H1 (cell line): ENCODE data around the gene SYNDIG1. TPM values are rescaled to one million over a fixed set of nuclear protein-coding genes. Genes with fewer than 3 reads are reported as not detected.

Source experiments
- CTCF ChIA-PET: fragments of 300-600 bp; sonication (Branson Sonifier 250); formaldehyde crosslinking; loops from one replicate; lab custom pipeline; 2021; ENCODE audit not compliant: partially characterized antibody; lab: Charles Lee
- POLR2A ChIA-PET: fragments of 300-600 bp; sonication (Branson Sonifier 250); formaldehyde crosslinking; loops from one replicate; lab custom pipeline; 2021; ENCODE audit warnings: inconsistent platforms; ENCODE audit not compliant: partially characterized antibody; lab: Charles Lee
- DNase-seq, 2 experiments: peaks; one replicate each; pipeline versions ENCODE4 v3.0.0 to v3.0.0-alpha.2; 2010 to 2022; ENCODE audit warnings: low spot score in 2 of 2, low read depth in 1 of 2, mixed read lengths in 1 of 2
- FAIRE-seq: peaks from 2 replicates; lab custom pipeline; 2011; peaks lifted over from hg19 to GRCh38; lab: Jason Lieb, UNC
- H2AFZ ChIP-seq: 2 replicates; pipeline ENCODE4 v1.8.1; 2012; ENCODE audit warnings: low read length, inconsistent platforms
- H2AK5ac ChIP-seq: 2 replicates; pipeline ENCODE4 v1.6.1; 2013; ENCODE audit warnings: low read depth, low read length
- H2BK120ac ChIP-seq: replicated peaks from 2 replicates; pipeline ENCODE3; 2013; ENCODE audit warnings: low read depth, low read length, inconsistent platforms
- H2BK12ac ChIP-seq: 2 replicates; pipeline ENCODE4 v1.6.1; 2013; ENCODE audit warnings: low read depth, low read length
- H2BK15ac ChIP-seq: 2 replicates; pipeline ENCODE4 v1.6.1; 2013; ENCODE audit warnings: low read length
- H2BK20ac ChIP-seq: 2 replicates; pipeline ENCODE4 v1.6.1; 2013; ENCODE audit warnings: low read length
- H2BK5ac ChIP-seq: 2 replicates; pipeline ENCODE4 v1.6.1; 2013; ENCODE audit warnings: low read depth, low read length
- H3K14ac ChIP-seq: 2 replicates; pipeline ENCODE4 v1.6.1; 2013; ENCODE audit warnings: inconsistent platforms; ENCODE audit not compliant: insufficient read length
- H3K18ac ChIP-seq: 2 replicates; pipeline ENCODE4 v1.6.1; 2013; ENCODE audit warnings: low read length; ENCODE audit errors: extremely low read depth
- H3K23ac ChIP-seq: 2 replicates; pipeline ENCODE4 v1.6.1; 2013; ENCODE audit warnings: inconsistent platforms; ENCODE audit not compliant: insufficient read length
- H3K23me2 ChIP-seq: 2 replicates; pipeline ENCODE4 v1.6.1; 2013; ENCODE audit warnings: low read depth, low read length
- H3K27ac ChIP-seq: 2 replicates; pipeline ENCODE4 v1.6.1; 2011; ENCODE audit warnings: low read depth, low read length, inconsistent platforms
- H3K27me3 ChIP-seq, 4 experiments: replicated peaks in 1 of 4; 1 replicate in 1 of 4; 2 replicates in 3 of 4; pipeline versions ENCODE4 v1.6.1 to v1.8.1; 2011 to 2013; ENCODE audit warnings: low read length in 3 of 4, mild to moderate bottlenecking in 3 of 4, inconsistent platforms in 2 of 4, mixed read lengths in 2 of 4, moderate library complexity in 1 of 4; ENCODE audit not compliant: control insufficient read depth in 3 of 4, insufficient read depth in 3 of 4; ENCODE audit errors: extremely low read depth in 1 of 4
- H3K36me3 ChIP-seq, 4 experiments: 2 replicates each; pipeline versions ENCODE4 v1.6.1 to v1.8.1; 2011 to 2013; ENCODE audit warnings: mild to moderate bottlenecking in 4 of 4, low read length in 3 of 4, moderate library complexity in 2 of 4, control low read depth in 1 of 4, inconsistent platforms in 1 of 4; ENCODE audit not compliant: insufficient read depth in 4 of 4, control insufficient read depth in 2 of 4
- H3K4ac ChIP-seq: replicated peaks from 2 replicates; pipeline ENCODE3; 2013; ENCODE audit warnings: low read length, low read depth, mixed read lengths, inconsistent platforms; ENCODE audit not compliant: insufficient read length
- H3K4me1 ChIP-seq, 4 experiments: replicated peaks in 1 of 4; 1 replicate in 1 of 4; 2 replicates in 3 of 4; pipeline versions ENCODE4 v1.6.1 to v1.8.1; 2011 to 2013; ENCODE audit warnings: low read length in 3 of 4, inconsistent platforms in 2 of 4, mixed read lengths in 1 of 4; ENCODE audit not compliant: insufficient read depth in 4 of 4, control insufficient read depth in 3 of 4
- H3K4me2 ChIP-seq, 2 experiments: 2 replicates each; pipeline versions ENCODE4 v1.6.1 to v1.8.1; 2011 to 2013; ENCODE audit warnings: low read depth in 2 of 2, low read length in 2 of 2, control low read depth in 1 of 2, inconsistent platforms in 1 of 2, mild to moderate bottlenecking in 1 of 2; ENCODE audit not compliant: insufficient read depth in 1 of 2
- H3K4me3 ChIP-seq, 4 experiments: fragments of 200-600, 300-600 bp in 1 of 4; sonication (generic), shearing (Covaris generic), sonication (Bioruptor Twin) in 1 of 4; 2 replicates each; pipeline versions ENCODE4 v1.5.1 to v1.8.1; 2011 to 2016; ENCODE audit warnings: low read length in 4 of 4, low read depth in 3 of 4, control low read depth in 2 of 4, inconsistent platforms in 2 of 4, mild to moderate bottlenecking in 2 of 4, mixed read lengths in 1 of 4, moderate library complexity in 1 of 4; ENCODE audit not compliant: insufficient read depth in 2 of 4; ENCODE audit errors: extremely low read depth in 1 of 4
- H3K56ac ChIP-seq: replicated peaks from 2 replicates; pipeline ENCODE3; 2013; ENCODE audit warnings: low read depth, mild to moderate bottlenecking, mixed read lengths, low read length, inconsistent platforms; ENCODE audit not compliant: insufficient read length
- H3K79me1 ChIP-seq: 2 replicates; pipeline ENCODE4 v1.6.1; 2013; ENCODE audit warnings: low read depth, low read length, control low read depth
- H3K79me2 ChIP-seq, 2 experiments: 2 replicates each; pipeline versions ENCODE4 v1.6.1 to v1.8.1; 2012 to 2013; ENCODE audit warnings: low read length in 2 of 2, mild to moderate bottlenecking in 2 of 2, inconsistent platforms in 1 of 2; ENCODE audit not compliant: insufficient read depth in 2 of 2, control insufficient read depth in 1 of 2
- H3K9ac ChIP-seq, 4 experiments: replicated peaks in 1 of 4; 1 replicate in 1 of 4; 2 replicates in 3 of 4; pipeline versions ENCODE4 v1.6.1 to v1.8.1; 2011 to 2013; ENCODE audit warnings: low read depth in 3 of 4, low read length in 3 of 4, control low read depth in 2 of 4, mild to moderate bottlenecking in 2 of 4, moderate library complexity in 2 of 4, inconsistent platforms in 1 of 4; ENCODE audit errors: extremely low read depth in 1 of 4
- H3K9me3 ChIP-seq, 2 experiments: 2 replicates each; pipeline versions ENCODE4 v1.6.1 to v1.8.1; 2012 to 2013; ENCODE audit warnings: mild to moderate bottlenecking in 2 of 2, moderate library complexity in 2 of 2, control low read depth in 1 of 2, inconsistent platforms in 1 of 2, low read depth in 1 of 2, low read length in 1 of 2, mixed read lengths in 1 of 2; ENCODE audit not compliant: insufficient read depth in 2 of 2
- H4K20me1 ChIP-seq, 2 experiments: replicated peaks in 1 of 2; 2 replicates each; pipeline versions ENCODE3 to v1.8.1; 2011 to 2013; ENCODE audit warnings: inconsistent platforms in 2 of 2, low read length in 2 of 2, mild to moderate bottlenecking in 1 of 2; ENCODE audit not compliant: insufficient read depth in 2 of 2, control insufficient read depth in 1 of 2
- H4K5ac ChIP-seq: 2 replicates; pipeline ENCODE4 v1.6.1; 2013; ENCODE audit warnings: low read length, low read depth, mixed read lengths, inconsistent platforms; ENCODE audit not compliant: insufficient read length
- H4K8ac ChIP-seq: 2 replicates; pipeline ENCODE4 v1.8.0; 2013; ENCODE audit warnings: mild to moderate bottlenecking, moderate library complexity, low read length, inconsistent platforms; ENCODE audit not compliant: insufficient read depth; ENCODE audit errors: extremely low read depth
- H4K91ac ChIP-seq: replicated peaks from 2 replicates; pipeline ENCODE3; 2013; ENCODE audit warnings: low read length, mixed read lengths, inconsistent platforms; ENCODE audit not compliant: insufficient read length
- WGBS, 2 experiments: shearing (Covaris generic) in 1 of 2; methylation state at CpG; one replicate each; pipeline versions ENCODE4 v1.1.6 to v1.1.7; 2013 to 2015; ENCODE audit warnings: low lambda C conversion rate in 2 of 2, mixed read lengths in 2 of 2, inconsistent platforms in 1 of 2, low coverage in 1 of 2, missing lambda C conversion rate in 1 of 2; ENCODE audit not compliant: insufficient replicate concordance in 2 of 2, insufficient coverage in 1 of 2, insufficient read length in 1 of 2; ENCODE audit errors: extremely low coverage in 1 of 2, missing lambda C conversion rate in 1 of 2; 5-methylcytosine and 5-hydroxymethylcytosine counted together
- polyA plus RNA-seq, 7 experiments: library from polyadenylated mRNA; depleted of rRNA in 3 of 7; stranded (reverse) in 5 of 7; unstranded in 2 of 7; fragments of >200 nt in 5 of 7; fragments of 200-250 nt in 2 of 7; gene quantifications; 1 replicate in 5 of 7; 2 replicates in 1 of 7; 4 replicates in 1 of 7; pipeline versions ENCODE4 v1.2.1 to v1.2.3, GENCODE V29; 2011 to 2013; ENCODE audit warnings: missing spikeins in 2 of 7, mixed read lengths in 2 of 7
- total RNA-seq: library from RNA; stranded (reverse); fragmentation: NEBNext Ultra II Directional; extraction: Animal tissue kit (Norgen Biotek cat#: 25700); gene quantifications from 2 replicates; pipeline ENCODE4 v1.2.1, GENCODE V29; 2021
- TF ChIP-seq, protein P1 (sequence below): IDR thresholded peaks from 2 replicates; pipeline ENCODE4 v1.6.1; 2012; ENCODE audit warnings: inconsistent platforms

SYNDIG1 gene
- total and polyA plus RNA-seq, 2 of the 8 experiments (the other 6 are each of a cell fraction or from before 2014, with no cell fraction given), result 6.5 to 7.8 TPM

DNA sequence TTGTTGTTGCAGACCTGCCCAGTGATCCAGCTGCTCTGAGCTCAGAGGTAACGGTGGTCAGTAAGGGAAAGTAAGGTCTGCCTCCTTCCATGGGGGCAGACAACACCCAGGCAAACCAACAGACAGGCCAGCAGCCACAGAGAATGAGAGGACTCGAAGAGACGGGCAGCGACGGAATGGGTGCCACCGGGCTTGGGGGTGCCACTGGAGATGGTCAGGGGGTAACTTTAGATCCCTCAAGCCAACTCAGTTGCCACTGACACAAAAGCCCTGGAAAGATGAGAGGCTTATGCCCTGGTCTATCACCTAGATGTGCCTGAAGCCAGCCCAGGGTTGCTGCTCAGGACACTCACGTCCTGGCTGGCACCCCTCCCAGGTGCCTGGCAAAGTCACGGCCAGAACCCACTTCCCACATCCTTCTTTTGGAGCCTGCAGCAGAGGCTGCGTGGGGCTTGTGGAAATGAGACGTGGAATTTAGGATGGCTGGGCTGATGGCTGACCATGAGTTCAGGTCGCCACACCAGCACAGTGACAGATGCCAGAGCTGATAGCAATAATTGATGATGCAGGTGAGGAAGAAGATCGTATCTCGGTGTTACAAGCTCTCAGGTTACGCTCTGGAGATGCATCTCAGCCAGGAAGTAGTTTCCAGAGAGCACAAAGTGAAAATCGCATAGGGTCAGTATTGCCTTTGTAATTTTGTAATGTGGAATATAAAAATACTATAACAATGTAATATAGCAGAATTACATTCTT lies 209.1 kb downstream of the SYNDIG1 start:
- no peak overlapping the region for H4K8ac ChIP-seq
- H3K9ac ChIP-seq, result no peak overlapping the region
- H3K79me2 ChIP-seq, result no peaks in the 10 kb centered on the region
- no peak overlapping the region for H3K56ac ChIP-seq
- H2BK5ac ChIP-seq, result no peak overlapping the region
- H3K18ac ChIP-seq, result no peak overlapping the region
- POLR2A ChIA-PET, result no interaction called here
- CTCF ChIA-PET, result interaction anchor here (1.0 to 2.5 kb wide), 3 partner anchors 7 to 222 kb away, joined by 3 to 10 read pairs (median 4); no protein-coding TSS in a partner anchor
- no peak overlapping the region for H3K4me2 ChIP-seq
- 90% methylated on average over 15 of the region's 15 CpGs; no CpG with 5 or more reads in 1 of the 2 experiments for WGBS, 2 experiments
- H3K36me3 ChIP-seq, result no peaks in the 10 kb centered on the region
- H3K27ac ChIP-seq, result no peak overlapping the region
- H3K4ac ChIP-seq, result no peak overlapping the region
- H3K4me1 ChIP-seq, result no peaks in the 10 kb centered on the region
- no peak overlapping the region for H3K14ac ChIP-seq
- no peak overlapping the region for H3K4me3 ChIP-seq
- no peak overlapping the region for H2BK15ac ChIP-seq
- H4K5ac ChIP-seq, result no peak overlapping the region
- no peaks in the 10 kb centered on the region for H4K20me1 ChIP-seq
- no peaks in the 10 kb centered on the region for H3K79me1 ChIP-seq
- no peaks in the 10 kb centered on the region for H3K27me3 ChIP-seq
- TF ChIP-seq, protein P1, sequence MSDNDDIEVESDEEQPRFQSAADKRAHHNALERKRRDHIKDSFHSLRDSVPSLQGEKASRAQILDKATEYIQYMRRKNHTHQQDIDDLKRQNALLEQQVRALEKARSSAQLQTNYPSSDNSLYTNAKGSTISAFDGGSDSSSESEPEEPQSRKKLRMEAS, result no peak
- DNase-seq, result no peak
- FAIRE-seq, result no peak
- no peak overlapping the region for H2BK20ac ChIP-seq
- no peak overlapping the region for H2AK5ac ChIP-seq
- no peak overlapping the region for H2AFZ ChIP-seq
- H4K91ac ChIP-seq, result no peak overlapping the region
- no peaks in the 10 kb centered on the region for H3K9me3 ChIP-seq
- H3K23me2 ChIP-seq, result no peaks in the 10 kb centered on the region
- H2BK12ac ChIP-seq, result no peak overlapping the region
- no peak overlapping the region for H2BK120ac ChIP-seq
- H3K23ac ChIP-seq, result no peak overlapping the region
